ENCODE results near the gene RNASEL. TPM values are rescaled to one million over a fixed set of nuclear protein-coding genes. Genes with fewer than 3 reads are reported as not detected.

RNASEL gene
- total and polyA plus RNA-seq, 2 donors (not counting 3 experiments of a cell fraction or from before 2014, with no cell fraction given) = 0.59 to 1.9 TPM

DNA sequence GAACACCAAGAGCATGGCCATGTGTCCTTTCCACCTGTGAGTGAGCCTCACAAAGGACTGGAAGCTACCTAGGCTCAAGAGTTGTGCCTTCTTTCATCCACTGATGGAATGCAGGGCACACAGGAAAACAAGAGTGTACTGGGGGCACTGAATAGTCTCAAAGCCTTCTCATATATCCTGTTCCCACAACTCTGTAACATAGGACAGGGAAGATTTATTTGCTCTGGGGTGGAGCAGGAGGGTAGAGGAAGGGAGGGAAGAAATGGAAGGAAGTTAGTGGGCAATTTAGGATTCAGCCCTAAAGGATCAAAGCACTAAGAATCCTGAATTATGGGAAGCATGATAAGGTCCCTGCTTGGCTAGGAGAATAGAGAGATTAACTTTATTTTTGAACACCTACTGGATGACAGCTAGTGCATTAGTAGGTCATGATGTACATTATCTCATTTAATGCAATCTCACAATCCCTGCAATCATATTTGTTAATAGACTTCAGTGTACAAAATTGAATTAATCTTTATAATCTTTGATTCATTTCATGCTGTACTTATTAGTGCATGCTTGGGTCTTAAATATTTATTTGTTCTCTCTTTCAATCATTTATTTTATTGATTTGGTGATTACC is 42.1 kb upstream of the RNASEL start:
- no peak for DNase-seq (ENCODE audit: low read depth, low spot score)
- H3K9ac ChIP-seq (replicated peaks; ENCODE audit: extremely low read depth, insufficient read depth, low read length) = no peak overlapping the region
- no peaks in the 10 kb centered on the region for H3K9me1 ChIP-seq (replicated peaks; ENCODE audit: control insufficient read depth, extremely low read depth, insufficient read depth, low read length)
- no peaks in the 10 kb centered on the region for H3K9me3 ChIP-seq (replicated peaks; ENCODE audit: control insufficient read depth, insufficient read depth, low read length)
- no peaks in the 10 kb centered on the region for H3K4me1 ChIP-seq (ENCODE audit: control insufficient read depth, extremely low read depth, insufficient read depth, low read length)
- H3K4me2 ChIP-seq (ENCODE audit: insufficient read depth, low read length) = no peak overlapping the region
- H2AFZ ChIP-seq (ENCODE audit: low read depth, low read length) = no peak overlapping the region
- ChIA-PET CTCF (interaction anchor here (1.6 kb wide), 1 partner anchor 151 kb away, joined by 3 read pairs; no protein-coding TSS in a partner anchor), POLR2A (no interaction called here)
- no peak for FAIRE-seq
- no peaks in the 10 kb centered on the region for H4K20me1 ChIP-seq (replicated peaks; ENCODE audit: control insufficient read depth, extremely low read depth, insufficient read depth, low read length)
- no peak overlapping the region for H3K4me3 ChIP-seq (replicated peaks in 1 of 3; ENCODE audit: insufficient read depth in 1 of 3, low read depth in 1 of 3, low read length in 3 of 3)
- H3K36me3 ChIP-seq (ENCODE audit: control insufficient read depth in 2 of 2, extremely low read depth in 1 of 2, insufficient read depth in 2 of 2, low read length in 2 of 2) = no peaks in the 10 kb centered on the region
- TF ChIP-seq, protein P1, sequence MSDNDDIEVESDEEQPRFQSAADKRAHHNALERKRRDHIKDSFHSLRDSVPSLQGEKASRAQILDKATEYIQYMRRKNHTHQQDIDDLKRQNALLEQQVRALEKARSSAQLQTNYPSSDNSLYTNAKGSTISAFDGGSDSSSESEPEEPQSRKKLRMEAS (IDR thresholded peaks at IDR 0.05; ENCODE audit: insufficient read depth, insufficient read length) = no peak
- no peak for TF ChIP-seq POLR2A (IDR thresholded peaks at IDR 0.05; ENCODE audit: low read depth, low read length)
- no peak for TF ChIP-seq MYC (IDR thresholded peaks at IDR 0.05; ENCODE audit: low read depth, low read length)
- TF ChIP-seq POLR2AphosphoS5 (IDR thresholded peaks at IDR 0.05; ENCODE audit: insufficient read depth, low read depth, low read length) = no peak
- TF ChIP-seq, protein P2, sequence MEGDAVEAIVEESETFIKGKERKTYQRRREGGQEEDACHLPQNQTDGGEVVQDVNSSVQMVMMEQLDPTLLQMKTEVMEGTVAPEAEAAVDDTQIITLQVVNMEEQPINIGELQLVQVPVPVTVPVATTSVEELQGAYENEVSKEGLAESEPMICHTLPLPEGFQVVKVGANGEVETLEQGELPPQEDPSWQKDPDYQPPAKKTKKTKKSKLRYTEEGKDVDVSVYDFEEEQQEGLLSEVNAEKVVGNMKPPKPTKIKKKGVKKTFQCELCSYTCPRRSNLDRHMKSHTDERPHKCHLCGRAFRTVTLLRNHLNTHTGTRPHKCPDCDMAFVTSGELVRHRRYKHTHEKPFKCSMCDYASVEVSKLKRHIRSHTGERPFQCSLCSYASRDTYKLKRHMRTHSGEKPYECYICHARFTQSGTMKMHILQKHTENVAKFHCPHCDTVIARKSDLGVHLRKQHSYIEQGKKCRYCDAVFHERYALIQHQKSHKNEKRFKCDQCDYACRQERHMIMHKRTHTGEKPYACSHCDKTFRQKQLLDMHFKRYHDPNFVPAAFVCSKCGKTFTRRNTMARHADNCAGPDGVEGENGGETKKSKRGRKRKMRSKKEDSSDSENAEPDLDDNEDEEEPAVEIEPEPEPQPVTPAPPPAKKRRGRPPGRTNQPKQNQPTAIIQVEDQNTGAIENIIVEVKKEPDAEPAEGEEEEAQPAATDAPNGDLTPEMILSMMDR (IDR thresholded peaks at IDR 0.05; ENCODE audit: extremely low read depth in 1 of 2, insufficient read depth in 1 of 2, low read depth in 1 of 2, low read length in 2 of 2) = no peak
- TF ChIP-seq FOS (IDR thresholded peaks at IDR 0.05; ENCODE audit: borderline replicate concordance, insufficient read depth, low read length) = no peak
- TF ChIP-seq GATA2 (IDR thresholded peaks at IDR 0.05; ENCODE audit: insufficient read depth, insufficient read length, low read depth, low read length) = no peak
- TF ChIP-seq JUN (IDR thresholded peaks at IDR 0.05; ENCODE audit: borderline replicate concordance, insufficient read depth, insufficient read length, low read depth) = no peak
- no peak for TF ChIP-seq EZH2 (IDR thresholded peaks at IDR 0.05; ENCODE audit: borderline replicate concordance, low read depth, low read length, severe bottlenecking)
- H3K27me3 ChIP-seq (ENCODE audit: control insufficient read depth in 2 of 2, insufficient read depth in 2 of 2, low read length in 2 of 2) = peaks cover 0 to 3% of the 10 kb centered on the region in 2 experiments
- H3K79me2 ChIP-seq (ENCODE audit: control insufficient read depth, insufficient read depth, low read length) = no peaks in the 10 kb centered on the region
- intact Hi-C loops (cut with micrococcal nuclease) = no loop called here
- H3K27ac ChIP-seq (ENCODE audit: insufficient read depth, low read depth, low read length) = no peak overlapping the region
- BruUV-seq (replicated peaks) = no TSS peak
- dilution Hi-C loops (cut with MboI; ENCODE audit: extremely low pct_ligation_motif_present, low sequenced_read_pairs) = no loop called here
